ENCODE measurements around the gene TENM3. TPM values are rescaled to one million over a fixed set of nuclear protein-coding genes. Genes with fewer than 3 reads are reported as not detected.

TENM3 gene
- total RNA-seq, 4 donors from 2014 or later, result 0.18 to 9.4 (median 1.5) TPM

GRCh38 chr4:182292612-182293011 lies 49.4 kb downstream of the TENM3 start:
- Histone ChIP-seq H3K4me1 (no peaks in the 10 kb centered on the region), H3K9me3 (no peaks in the 10 kb centered on the region), H3K27me3 (no peaks in the 10 kb centered on the region), H3K36me3 (no peaks in the 10 kb centered on the region), H3K4me3 (no peak overlapping the region), H3K27ac (no peak overlapping the region)
- DNase-seq, result no peak
- TF ChIP-seq POLR2A (IDR thresholded peaks at IDR 0.05) (no peak), CTCF (IDR thresholded peaks at IDR 0.05) (no peak)

DNA sequence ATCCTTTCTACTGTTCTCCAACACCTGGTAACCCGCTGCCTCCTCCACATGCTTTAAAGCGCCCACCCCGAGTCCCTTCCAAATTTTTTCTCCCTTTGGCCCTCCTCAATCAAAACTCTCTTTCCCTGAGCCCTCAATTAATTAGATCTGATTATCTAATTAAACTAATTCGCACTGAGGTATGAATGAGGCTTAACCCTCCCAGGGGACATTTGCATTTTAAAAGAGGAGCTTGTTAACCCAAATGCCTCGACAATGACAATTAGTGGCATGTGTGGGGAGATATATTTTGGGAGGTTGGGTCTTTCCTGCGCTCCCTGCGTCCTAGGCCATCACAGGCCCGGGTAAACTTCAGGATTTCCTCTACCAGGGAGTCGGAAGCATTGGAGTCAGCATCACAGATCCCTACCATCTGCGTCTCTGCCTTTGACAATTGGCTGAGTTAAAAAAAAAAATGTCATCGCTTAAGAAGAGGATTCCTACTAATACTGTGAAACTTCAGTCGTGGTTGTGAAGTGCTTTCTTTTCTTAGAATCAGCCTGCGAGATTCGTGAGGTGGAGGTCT lies 50.6 kb downstream of the TENM3 start:
- no peaks in the 10 kb centered on the region for H3K9me3 ChIP-seq
- no peaks in the 10 kb centered on the region for H3K27me3 ChIP-seq
- H3K4me1 ChIP-seq, result no peaks in the 10 kb centered on the region
- H3K27ac ChIP-seq, result no peak overlapping the region
- no peaks in the 10 kb centered on the region for H3K36me3 ChIP-seq
- no peak for DNase-seq
- H3K4me3 ChIP-seq, result no peak overlapping the region
- no peak for TF ChIP-seq POLR2A (IDR thresholded peaks at IDR 0.05)
- no peak for TF ChIP-seq CTCF (IDR thresholded peaks at IDR 0.05)

- DNase-seq, result no peak
- H3K4me3 ChIP-seq, result no peak overlapping the region
- no peaks in the 10 kb centered on the region for H3K4me1 ChIP-seq
- no peak for TF ChIP-seq CTCF (IDR thresholded peaks at IDR 0.05)
- TF ChIP-seq POLR2A (IDR thresholded peaks at IDR 0.05), result no peak
- H3K27me3 ChIP-seq, result no peaks in the 10 kb centered on the region
- no peak overlapping the region for H3K27ac ChIP-seq
- H3K9me3 ChIP-seq, result no peaks in the 10 kb centered on the region
- H3K36me3 ChIP-seq, result no peaks in the 10 kb centered on the region
Measured at GRCh38 chr4:182294451-182294850, 51.2 kb downstream of the TENM3 start.

- H3K9me3 ChIP-seq, result no peaks in the 10 kb centered on the region
- H3K36me3 ChIP-seq, result no peaks in the 10 kb centered on the region
- no peak for DNase-seq
- H3K27me3 ChIP-seq, result no peaks in the 10 kb centered on the region
- no peaks in the 10 kb centered on the region for H3K4me1 ChIP-seq
- H3K4me3 ChIP-seq, result no peak overlapping the region
- TF ChIP-seq CTCF (IDR thresholded peaks at IDR 0.05) (no peak), POLR2A (IDR thresholded peaks at IDR 0.05) (no peak)
- no peak overlapping the region for H3K27ac ChIP-seq
Measured at GRCh38 chr4:182297659-182298058, 54.5 kb downstream of the TENM3 start.

- DNase-seq, result no peak
- no peak overlapping the region for H3K4me3 ChIP-seq
Measured at GRCh38 chr4:182301736-182302135, 58.5 kb downstream of the TENM3 start.

More at GRCh38 chr4:182301736-182302135, 58.5 kb downstream of the TENM3 start:
- TF ChIP-seq CTCF (IDR thresholded peaks at IDR 0.05) (no peak), POLR2A (IDR thresholded peaks at IDR 0.05) (no peak)
- Histone ChIP-seq H3K36me3 (no peaks in the 10 kb centered on the region), H3K9me3 (no peaks in the 10 kb centered on the region), H3K27me3 (no peaks in the 10 kb centered on the region), H3K4me1 (no peaks in the 10 kb centered on the region), H3K27ac (no peak overlapping the region)

All from Peyer's patch (tissue), 4 donors.